ENCODE data around the gene MEN1.

Gene MEN1

GRCh38 chr11:64852804-64853509 is 42.6 kb upstream of the MEN1 start:
- no peak for DNase-seq (ENCODE audit: extremely low spot score)
- POLR2A ChIA-PET: interaction anchor here (0.5 kb wide), 1 partner anchor 9 kb away, joined by 3 read pairs; no protein-coding TSS in a partner anchor
- CTCF ChIA-PET: interaction anchor here (0.6 kb wide), 2 partner anchors 87 to 198 kb away, joined by 3 read pairs; no protein-coding TSS in a partner anchor
- TF ChIP-seq ELF4 (IDR thresholded peaks at IDR 0.05): no peak
- TF ChIP-seq LEF1 (IDR thresholded peaks at IDR 0.05; ENCODE audit: borderline replicate concordance): no peak
- no peak for TF ChIP-seq ARNT (IDR thresholded peaks at IDR 0.05)
- TF ChIP-seq BHLHE40 (IDR thresholded peaks at IDR 0.05; ENCODE audit: borderline replicate concordance): no peak
- TF ChIP-seq FOXA1 (IDR thresholded peaks at IDR 0.05): no peak
- no peak for TF ChIP-seq FOXK2 (IDR thresholded peaks at IDR 0.05)
- TF ChIP-seq SP1 (IDR thresholded peaks at IDR 0.05): no peak
- TF ChIP-seq SUZ12 (IDR thresholded peaks at IDR 0.05): no peak
- no peak for TF ChIP-seq L3MBTL2 (conservative IDR thresholded peaks at IDR 0.05)
- TF ChIP-seq NFRKB (IDR thresholded peaks at IDR 0.05): no peak
- TF ChIP-seq, protein P1, sequence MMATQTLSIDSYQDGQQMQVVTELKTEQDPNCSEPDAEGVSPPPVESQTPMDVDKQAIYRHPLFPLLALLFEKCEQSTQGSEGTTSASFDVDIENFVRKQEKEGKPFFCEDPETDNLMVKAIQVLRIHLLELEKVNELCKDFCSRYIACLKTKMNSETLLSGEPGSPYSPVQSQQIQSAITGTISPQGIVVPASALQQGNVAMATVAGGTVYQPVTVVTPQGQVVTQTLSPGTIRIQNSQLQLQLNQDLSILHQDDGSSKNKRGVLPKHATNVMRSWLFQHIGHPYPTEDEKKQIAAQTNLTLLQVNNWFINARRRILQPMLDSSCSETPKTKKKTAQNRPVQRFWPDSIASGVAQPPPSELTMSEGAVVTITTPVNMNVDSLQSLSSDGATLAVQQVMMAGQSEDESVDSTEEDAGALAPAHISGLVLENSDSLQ (IDR thresholded peaks at IDR 0.05): no peak
- no peak for TF ChIP-seq TARDBP (IDR thresholded peaks at IDR 0.05)
- TF ChIP-seq ZNF384 (IDR thresholded peaks at IDR 0.05): no peak
- no peak for TF ChIP-seq FOXM1 (IDR thresholded peaks at IDR 0.05; ENCODE audit: borderline replicate concordance)
- TF ChIP-seq CTBP1 (IDR thresholded peaks at IDR 0.05; ENCODE audit: borderline replicate concordance): no peak
- no peak for TF ChIP-seq HDGF (IDR thresholded peaks at IDR 0.05; ENCODE audit: borderline replicate concordance)

DNA sequence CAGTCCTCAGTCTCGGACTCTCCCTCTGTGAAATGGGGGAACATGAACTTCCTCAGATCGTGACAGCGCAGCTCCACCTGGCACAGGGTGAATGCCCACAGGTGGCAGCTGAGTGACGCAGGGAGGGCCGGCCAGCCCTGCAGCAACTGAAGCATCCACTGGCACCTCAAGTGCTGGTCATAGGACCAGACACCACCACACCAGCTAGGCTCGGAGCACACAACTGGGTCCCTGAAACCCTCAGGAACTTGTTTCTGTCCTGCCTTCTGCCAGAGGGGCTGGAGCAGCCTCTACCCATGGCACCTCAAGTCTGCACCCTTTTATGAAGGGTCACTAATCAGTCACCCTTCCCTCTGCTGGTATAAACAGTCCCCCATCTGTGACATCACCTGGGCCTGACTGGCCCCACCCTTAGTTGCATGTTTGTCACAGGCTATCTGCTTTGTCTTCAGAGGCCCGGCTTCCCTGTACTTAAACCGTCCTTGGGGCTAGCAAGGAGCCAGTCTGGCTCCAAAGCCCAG is 41.5 kb upstream of the MEN1 start:
- CTCF ChIA-PET: interaction anchor here (1.2 kb wide), 1 partner anchor 8 kb away, joined by 3 read pairs; no protein-coding TSS in a partner anchor
- TF ChIP-seq FOXA1 (IDR thresholded peaks at IDR 0.05) (no peak), HDGF (IDR thresholded peaks at IDR 0.05; ENCODE audit: borderline replicate concordance) (no peak), ARNT (IDR thresholded peaks at IDR 0.05) (no peak), FOXM1 (IDR thresholded peaks at IDR 0.05; ENCODE audit: borderline replicate concordance) (no peak), SP1 (IDR thresholded peaks at IDR 0.05) (no peak), ZNF384 (IDR thresholded peaks at IDR 0.05) (no peak), L3MBTL2 (conservative IDR thresholded peaks at IDR 0.05) (no peak), SUZ12 (IDR thresholded peaks at IDR 0.05) (no peak), TARDBP (IDR thresholded peaks at IDR 0.05) (no peak)
- POLR2A ChIA-PET: no interaction called here
- no peak for DNase-seq (ENCODE audit: extremely low spot score)

DNA sequence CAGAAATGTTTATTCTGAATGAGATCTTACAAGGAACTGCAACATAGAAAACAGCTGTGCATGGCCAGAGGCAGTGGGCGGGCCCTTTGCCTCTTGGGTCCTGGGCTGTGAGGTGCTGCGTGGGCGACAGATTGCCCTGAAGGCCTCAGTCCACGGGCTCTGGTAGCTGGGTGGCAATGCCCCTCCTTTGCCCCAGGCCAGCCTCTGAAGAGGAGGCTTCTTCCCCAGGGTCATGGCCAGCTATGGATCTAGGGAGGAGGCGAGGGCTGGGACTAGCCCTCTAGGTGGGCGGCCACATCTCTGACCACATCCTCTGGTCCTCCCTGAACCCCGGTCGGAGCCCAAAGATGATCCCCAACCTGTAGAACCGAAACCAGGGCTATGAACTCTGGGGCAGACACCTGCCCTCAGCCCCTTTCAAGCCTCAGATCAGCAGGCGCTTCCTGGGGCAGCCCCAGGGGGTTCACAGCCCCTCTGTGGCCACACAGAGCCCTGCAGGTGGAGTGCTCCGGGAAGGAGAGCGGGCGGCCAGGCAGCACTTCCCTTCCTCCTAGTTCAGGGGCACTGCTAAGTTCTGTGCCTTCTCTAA is 40.7 kb upstream of the MEN1 start:
- DNase-seq (ENCODE audit: extremely low spot score): no peak
- no peak for TF ChIP-seq ELF4 (IDR thresholded peaks at IDR 0.05)
- TF ChIP-seq FOXA1 (IDR thresholded peaks at IDR 0.05): no peak
- TF ChIP-seq SP1 (IDR thresholded peaks at IDR 0.05): no peak
- no peak for TF ChIP-seq FOXK2 (IDR thresholded peaks at IDR 0.05)
- TF ChIP-seq ZNF384 (IDR thresholded peaks at IDR 0.05): no peak
- TF ChIP-seq LEF1 (IDR thresholded peaks at IDR 0.05; ENCODE audit: borderline replicate concordance): no peak
- CTCF ChIA-PET: interaction anchor here (0.5 to 1.2 kb wide), 3 partner anchors 9 to 249 kb away, joined by 3 to 4 read pairs (median 3); no protein-coding TSS in a partner anchor
- POLR2A ChIA-PET: no interaction called here

DNA sequence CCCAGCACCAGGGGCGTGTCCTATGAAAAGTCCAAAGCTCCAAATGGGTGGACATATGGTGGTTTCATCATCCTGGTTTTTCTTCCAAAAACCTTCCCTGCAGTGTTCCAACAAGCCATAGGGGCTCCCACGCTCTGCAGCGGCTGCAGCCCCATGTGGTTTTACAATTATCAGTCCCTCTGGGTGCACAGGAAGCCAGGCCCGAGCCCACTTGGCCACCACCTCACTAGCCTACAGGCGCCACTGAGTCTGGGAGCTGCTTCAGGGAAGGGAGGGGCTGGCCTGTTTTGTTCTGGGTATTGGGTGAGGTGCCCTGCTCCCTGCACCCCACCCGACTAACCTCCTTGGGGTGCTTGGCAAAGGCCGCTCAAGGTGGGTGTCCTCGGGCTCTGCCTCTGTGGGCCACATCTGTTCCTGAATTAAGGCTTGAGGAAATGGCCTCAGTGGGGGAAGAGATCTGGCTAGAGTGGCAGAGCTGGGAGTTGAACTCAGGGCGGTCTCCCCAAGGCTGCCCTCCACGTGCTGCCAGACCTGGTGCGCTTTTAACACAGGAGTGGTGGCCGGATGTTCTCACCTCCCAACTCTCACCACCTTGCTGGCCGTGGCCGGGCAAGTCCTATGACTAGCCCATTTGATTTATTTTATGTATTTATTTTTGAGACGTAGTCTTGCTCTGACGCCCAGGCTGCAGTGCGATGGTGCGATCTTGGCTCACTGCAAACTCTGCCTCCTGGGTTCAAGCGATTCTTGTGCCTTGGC is 39.4 kb upstream of the MEN1 start:
- ChIA-PET POLR2A (interaction anchor here (1.5 to 2.8 kb wide), 2 partner anchors 38 to 268 kb away, joined by 3 to 13 read pairs; partner anchors contain the start of gene ZNHIT2), CTCF (interaction anchor here (0.5 to 2.9 kb wide), 9 partner anchors 20 to 163 kb away, joined by 3 to 13 read pairs (median 3); partner anchors contain the start of gene EHD1)
- DNase-seq (ENCODE audit: extremely low spot score): no peak
- TF ChIP-seq SP1 (IDR thresholded peaks at IDR 0.05): no peak
- no peak for TF ChIP-seq HDGF (IDR thresholded peaks at IDR 0.05; ENCODE audit: borderline replicate concordance)
- no peak for TF ChIP-seq SUZ12 (IDR thresholded peaks at IDR 0.05)
- TF ChIP-seq TARDBP (IDR thresholded peaks at IDR 0.05): no peak
- TF ChIP-seq ARNT (IDR thresholded peaks at IDR 0.05): no peak
- TF ChIP-seq L3MBTL2 (conservative IDR thresholded peaks at IDR 0.05): no peak
- TF ChIP-seq ELF4 (IDR thresholded peaks at IDR 0.05): no peak
- TF ChIP-seq, protein P1 (IDR thresholded peaks at IDR 0.05): no peak
- TF ChIP-seq ZNF384 (IDR thresholded peaks at IDR 0.05): no peak
- TF ChIP-seq NFRKB (IDR thresholded peaks at IDR 0.05): no peak
- TF ChIP-seq FOXM1 (IDR thresholded peaks at IDR 0.05; ENCODE audit: borderline replicate concordance): no peak
- TF ChIP-seq BHLHE40 (IDR thresholded peaks at IDR 0.05; ENCODE audit: borderline replicate concordance): no peak
- TF ChIP-seq FOXA1 (IDR thresholded peaks at IDR 0.05): no peak
- TF ChIP-seq FOXK2 (IDR thresholded peaks at IDR 0.05): no peak
- TF ChIP-seq CTBP1 (IDR thresholded peaks at IDR 0.05; ENCODE audit: borderline replicate concordance): no peak
- no peak for TF ChIP-seq LEF1 (IDR thresholded peaks at IDR 0.05; ENCODE audit: borderline replicate concordance)

DNA sequence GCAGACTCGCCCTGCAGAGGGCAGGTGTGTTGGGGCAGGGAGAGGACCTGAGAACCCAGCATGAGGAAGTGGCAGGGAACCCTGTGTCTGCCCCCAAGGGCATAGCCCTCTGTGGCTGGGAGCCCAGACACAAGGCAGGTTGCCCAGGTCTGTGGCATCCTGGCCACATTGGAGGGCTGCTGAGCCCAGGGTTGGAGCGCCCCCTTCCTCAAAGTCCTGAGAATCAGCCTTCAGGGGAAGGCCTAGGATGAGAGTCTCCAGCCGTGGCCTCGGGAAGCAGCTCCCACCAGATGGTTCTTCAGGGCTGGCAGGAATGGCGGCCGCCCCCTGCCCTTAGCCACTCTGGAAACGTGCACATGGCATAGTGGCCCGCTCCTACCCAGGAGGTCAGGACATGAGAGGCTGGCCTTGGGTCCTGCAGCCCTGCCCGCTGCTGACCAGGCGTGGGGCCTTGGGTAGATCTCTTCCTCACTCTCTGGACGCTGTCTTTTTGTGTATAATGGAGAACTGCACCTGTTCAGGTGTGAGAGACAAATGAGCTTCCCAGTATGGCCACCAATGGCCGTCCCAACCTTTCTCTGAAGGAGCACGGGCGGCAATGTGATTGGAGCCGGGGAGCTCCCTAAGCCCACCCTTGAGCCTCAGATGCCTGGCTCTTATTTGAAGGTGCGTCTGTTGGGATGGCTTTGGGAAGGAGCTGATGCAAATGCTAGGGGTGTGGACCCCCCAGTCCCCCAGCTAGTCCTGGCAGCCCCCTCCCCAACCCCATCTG is 38.7 kb upstream of the MEN1 start:
- POLR2A ChIA-PET: interaction anchor here (0.7 to 2.8 kb wide), 6 partner anchors 39 to 268 kb away, joined by 3 to 13 read pairs (median 4); partner anchors contain the start of genes ARL2 and ZNHIT2
- CTCF ChIA-PET: interaction anchor here (0.5 to 2.9 kb wide), 15 partner anchors 13 to 286 kb away, joined by 3 to 13 read pairs (median 4); partner anchors contain the start of genes BATF2 and EHD1
- TF ChIP-seq ELF4 (IDR thresholded peaks at IDR 0.05): no peak
- no peak for TF ChIP-seq LEF1 (IDR thresholded peaks at IDR 0.05; ENCODE audit: borderline replicate concordance)
- TF ChIP-seq, protein P1 (IDR thresholded peaks at IDR 0.05): no peak
- no peak for TF ChIP-seq TARDBP (IDR thresholded peaks at IDR 0.05)
- no peak for TF ChIP-seq HDGF (IDR thresholded peaks at IDR 0.05; ENCODE audit: borderline replicate concordance)
- no peak for TF ChIP-seq FOXA1 (IDR thresholded peaks at IDR 0.05)
- no peak for TF ChIP-seq SUZ12 (IDR thresholded peaks at IDR 0.05)
- no peak for TF ChIP-seq ARNT (IDR thresholded peaks at IDR 0.05)
- DNase-seq (ENCODE audit: extremely low spot score): no peak
